Activated T-cell treated with anti-CD3 and anti-CD28 coated beads for 24 hours (primary cell): Measurements from ENCODE around the gene CBARP.
"Not testable (repeated sequence)": the region's sequence is repeated elsewhere in the genome, so short reads cannot be mapped to it uniquely, and the experiment has no call there.

ENCODE experiments used
- DNase-seq: peaks from one replicate; pipeline ENCODE4 v3.0.0-alpha.2; 2020; ENCODE audit warnings: low read depth

Gene CBARP

DNA sequence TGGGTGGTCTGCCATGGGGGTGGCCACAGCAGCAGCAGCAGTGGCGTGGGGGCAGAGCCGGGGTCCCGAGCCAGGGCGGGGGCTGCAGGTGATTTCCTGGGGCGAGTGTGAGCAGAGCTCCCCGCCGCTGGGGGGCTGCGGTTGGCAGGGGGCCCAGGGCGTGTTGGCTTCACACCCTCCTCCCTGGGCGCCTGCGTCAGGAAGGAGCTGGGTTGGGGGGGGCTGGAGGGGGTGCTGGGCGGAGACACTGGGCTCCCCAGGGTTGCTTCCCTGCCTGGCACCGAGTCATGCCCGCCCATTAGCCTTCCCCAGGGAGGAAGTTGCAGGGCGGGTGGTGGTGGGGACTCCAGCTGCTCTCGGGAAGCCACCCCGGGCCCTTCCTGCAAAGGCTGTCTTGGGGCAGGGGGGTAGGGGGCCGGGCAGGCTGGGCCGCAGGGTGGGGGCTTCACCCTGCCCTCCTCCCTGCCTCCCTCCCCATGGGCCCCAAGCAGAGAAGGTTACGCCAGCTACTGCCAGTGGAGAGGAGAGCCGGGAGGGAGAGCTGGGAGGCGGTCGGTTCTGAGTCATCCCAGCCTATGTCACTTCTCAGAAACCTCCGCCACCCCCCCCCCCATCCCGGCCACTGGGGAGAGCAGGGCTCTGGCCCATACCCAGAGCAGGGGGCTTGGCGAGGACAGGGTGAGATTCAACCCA is 15.2 kb upstream of the CBARP start:
- DNase-seq, result no peak

DNA sequence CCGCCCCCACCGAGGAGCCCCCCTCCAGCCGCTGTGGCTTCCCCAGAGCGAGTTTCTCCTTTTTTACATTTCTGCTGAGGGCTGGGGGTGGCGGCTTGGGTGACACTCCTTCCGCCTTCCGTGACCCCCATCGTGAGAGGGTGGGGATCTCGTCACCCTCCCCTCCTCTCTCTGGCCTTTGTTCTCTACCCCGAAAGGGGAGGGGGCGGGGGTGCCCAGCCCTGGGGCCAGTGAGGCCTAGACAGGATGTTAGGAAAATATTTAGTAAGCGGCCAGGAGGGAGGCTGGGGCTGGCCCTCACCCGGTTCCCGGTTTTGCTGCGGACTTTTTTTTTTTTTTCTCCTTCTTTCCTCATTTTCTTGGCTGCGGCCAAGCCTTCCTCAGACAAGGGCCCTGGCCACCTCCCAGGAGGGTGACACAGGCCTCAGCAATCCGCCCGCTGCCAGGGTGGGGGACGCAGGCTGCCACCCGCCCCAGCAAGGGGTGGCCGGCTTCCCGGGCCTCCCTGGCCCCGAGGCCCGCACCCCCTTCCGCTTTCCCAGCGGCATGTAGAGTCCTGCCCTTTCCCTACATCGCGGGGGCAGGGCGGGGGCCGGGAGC is 14.5 kb upstream of the CBARP start:
- DNase-seq, result no peak

DNA sequence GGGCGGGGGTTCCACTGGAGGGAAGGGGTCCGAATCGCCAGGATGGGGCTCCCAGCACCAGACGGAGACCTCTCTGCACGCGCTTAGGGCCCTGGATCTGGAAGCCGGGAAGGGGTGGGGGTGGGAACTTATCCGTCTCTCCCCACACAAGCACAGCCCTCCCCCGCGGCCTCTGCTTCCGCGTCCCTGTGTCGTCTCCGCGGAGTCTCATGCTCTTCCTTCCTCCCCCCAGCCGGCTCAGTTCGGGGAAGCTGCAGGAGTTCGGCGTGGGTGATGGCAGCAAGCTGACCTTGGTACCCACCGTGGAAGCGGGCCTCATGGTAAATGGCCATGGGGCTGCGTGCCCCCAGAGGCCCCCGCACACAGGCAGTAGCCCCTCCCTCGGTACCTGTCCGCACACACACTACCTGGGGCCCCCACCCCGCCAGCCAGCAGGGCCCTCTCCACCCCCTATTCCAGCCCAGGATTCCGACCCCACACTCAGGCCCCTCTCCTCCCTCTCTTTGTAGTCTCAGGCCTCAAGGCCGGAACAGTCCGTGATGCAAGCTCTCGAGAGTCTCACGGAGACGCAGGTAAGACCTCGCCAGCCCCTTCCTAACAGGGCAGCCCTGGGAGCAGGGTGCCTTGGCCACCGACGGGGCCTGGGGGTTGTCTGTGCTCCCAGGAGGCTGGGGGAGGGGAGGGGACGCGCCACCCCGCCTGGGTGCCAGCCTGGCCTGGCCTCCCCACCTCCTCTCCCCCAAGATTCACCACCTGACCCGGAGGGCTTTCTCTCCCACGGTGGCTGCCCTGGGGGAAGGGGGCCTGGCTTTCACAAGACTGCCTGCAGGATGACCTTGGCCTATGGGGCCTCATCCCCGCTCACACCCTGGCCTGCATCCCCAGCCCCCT is 13.8 kb upstream of the CBARP start:
- DNase-seq, result peak; percentile 55

DNA sequence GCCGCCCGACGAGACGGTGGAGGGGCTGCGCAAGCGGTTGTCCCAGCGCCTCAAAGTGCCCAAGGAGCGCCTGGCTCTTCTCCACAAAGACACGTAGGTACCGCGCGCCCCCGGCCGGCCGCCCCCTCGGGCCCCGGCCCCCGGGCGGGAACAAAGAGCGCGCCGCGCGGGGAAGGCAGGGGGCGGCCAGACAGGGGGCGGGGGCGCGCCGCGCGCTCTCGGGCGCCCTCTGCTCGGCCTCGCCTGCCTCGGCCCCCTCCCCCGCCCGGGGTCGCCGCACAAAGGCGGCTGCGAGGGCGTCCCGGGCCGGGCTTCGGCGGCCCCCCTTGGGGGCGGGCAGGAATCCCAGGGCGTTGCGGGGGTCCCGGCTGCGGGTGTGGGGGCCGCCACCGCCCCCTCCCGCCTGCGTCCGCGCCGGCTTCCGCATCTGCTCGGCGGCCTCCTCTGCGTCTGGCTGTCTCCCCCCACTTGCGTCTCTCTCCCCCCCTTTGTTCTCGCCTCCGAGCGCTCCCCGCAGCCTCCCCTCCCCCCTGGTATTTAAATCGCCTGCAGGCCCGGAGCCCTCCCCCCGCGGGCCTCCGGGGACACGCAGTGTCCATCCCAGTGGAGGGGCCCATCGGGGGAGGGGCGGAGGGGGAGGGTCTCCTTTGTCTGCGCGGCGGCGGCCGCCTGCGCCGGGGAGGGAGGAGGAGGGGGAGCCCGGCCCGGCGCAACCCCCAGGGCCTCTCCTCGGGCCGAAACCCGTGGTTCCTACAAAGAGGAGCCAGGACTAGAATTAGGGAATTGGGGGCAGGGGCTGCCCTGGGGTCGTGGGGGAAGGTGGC is 12.8 kb upstream of the CBARP start:
- DNase-seq, result no peak

DNA sequence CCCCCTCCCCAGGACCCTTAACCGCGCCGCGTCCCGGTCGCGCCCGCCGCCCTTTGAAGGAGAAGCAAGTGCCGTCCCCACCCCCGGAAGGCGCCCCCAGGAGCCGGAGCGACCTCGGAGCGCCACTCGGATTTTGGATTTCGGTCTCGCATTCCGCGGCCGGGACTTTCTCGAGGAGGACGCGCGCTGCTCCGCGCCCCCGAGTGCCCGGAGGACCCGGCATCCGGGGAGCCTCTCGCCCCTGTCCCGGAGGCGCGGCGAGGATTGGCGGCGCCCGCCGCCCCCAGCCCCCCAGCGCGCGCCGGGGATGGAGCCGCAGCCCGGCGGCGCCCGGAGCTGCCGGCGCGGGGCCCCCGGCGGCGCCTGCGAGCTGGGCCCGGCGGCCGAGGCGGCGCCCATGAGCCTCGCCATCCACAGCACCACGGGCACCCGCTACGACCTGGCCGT is 12.2 kb upstream of the CBARP start:
- no peak for DNase-seq

- DNase-seq, result peak; percentile 91
Measured at GRCh38 chr19:1249298-1249989, 11.6 kb upstream of the CBARP start.

DNA sequence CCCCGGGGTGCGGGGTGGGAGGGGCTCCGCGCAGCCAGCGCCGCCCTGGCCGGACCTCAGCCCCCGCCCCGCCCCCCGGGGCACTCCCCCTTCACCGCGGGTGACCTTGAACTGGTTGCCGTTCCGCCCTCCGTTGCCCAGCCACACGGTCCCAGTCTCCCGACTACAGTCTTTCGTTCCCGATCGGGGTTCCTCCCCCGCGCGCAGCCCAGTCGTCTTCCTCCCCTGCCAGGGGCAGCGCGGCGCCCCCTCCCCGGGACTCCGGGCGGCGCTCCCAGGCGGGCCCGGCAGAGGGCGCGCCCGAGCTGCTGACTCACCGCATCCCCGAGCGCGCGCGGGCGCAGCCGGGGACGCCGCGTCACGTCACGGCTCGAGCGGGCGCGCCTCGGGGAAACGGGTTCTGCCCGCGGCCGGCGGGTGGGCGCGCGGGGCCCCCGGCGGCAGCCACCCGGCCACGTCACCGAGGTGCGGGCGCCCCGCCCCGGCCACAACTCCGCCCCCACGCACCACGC is 11.0 kb upstream of the CBARP start:
- peak; percentile 75 for DNase-seq

DNA sequence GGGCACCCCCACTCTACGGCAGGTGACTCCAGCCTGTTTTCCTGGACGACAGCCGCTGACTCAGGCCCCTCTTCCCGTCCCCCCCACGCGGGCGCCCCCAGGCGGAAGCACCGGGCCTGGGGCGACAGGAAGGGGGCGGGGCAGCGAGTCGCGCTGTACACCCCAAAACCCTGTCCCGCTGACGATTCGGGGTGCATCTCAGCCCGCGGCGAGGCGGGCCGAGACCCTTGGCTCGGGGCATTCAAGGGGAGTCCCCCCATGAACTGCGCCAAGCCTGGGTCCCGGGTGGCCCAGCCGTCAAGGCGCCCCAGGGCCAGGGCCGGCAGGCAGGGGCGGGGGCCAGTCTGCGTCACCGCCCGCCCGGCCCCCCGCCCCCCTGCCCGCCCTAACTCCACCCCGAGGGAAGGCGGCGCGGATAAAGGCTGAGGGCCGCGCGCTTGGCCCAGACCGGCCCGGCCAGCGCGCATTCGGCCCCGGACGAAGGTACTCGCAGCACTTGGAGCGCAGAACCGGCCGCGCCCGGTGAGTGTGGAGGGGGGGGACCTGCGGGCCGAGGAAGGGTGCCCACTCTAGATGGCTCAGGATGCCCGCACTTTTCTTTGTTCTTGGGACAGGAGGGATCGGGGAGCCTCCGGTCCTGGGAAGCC is 10.5 kb upstream of the CBARP start, which contains the start of gene MIDN:
MIDN (plus strand) TSS at position 445 of the 647 bp plus-strand sequence. CDS start 1,714 bp downstream, outside the sequence.
- DNase-seq, result no peak

GRCh38 chr19:1247748-1248138 is 9.9 kb upstream of the CBARP start:
- no peak for DNase-seq

GRCh38 chr19:1246265-1247087 is 8.7 kb upstream of the CBARP start:
- not testable (repeated sequence) for DNase-seq

GRCh38 chr19:1245494-1246264 is 7.9 kb upstream of the CBARP start:
- DNase-seq, result no peak

DNA sequence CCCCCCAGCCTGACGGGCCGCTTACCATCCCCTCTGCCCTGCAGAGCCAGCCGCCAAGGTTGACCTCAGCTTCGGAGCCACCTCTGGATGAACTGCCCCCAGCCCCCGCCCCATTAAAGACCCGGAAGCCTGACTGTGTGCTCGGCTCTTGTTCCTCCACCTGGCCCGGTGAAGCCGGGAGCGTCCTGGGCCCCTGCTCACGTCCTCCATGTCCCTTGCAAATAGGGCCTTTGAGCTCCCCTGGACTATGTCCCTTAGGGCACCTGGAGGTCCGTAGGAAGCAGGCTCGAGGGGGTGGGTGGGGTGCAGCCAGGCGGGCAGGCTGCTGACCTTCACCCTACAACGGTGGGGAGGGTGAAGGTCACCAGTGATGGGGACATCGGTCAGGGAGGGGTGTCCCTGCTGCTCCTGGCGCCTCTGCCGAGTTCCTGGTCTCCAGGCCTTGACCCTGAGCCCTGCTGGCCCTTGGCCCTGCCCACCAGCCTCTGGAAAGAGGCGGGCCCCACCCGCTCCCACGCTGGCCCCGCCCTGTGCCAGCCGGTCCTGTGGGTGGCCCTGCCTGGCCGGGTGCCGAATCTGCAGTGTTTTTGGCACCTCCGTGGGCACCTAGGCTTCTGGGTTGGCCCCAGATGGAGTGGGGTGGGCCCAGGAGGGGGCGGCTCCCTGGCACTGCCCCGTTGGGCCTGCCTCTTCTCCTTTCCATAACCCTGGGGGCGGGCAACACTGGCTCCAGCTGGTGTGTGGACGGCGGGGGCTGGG is 7.1 kb upstream of the CBARP start:
- no peak for DNase-seq

GRCh38 chr19:1243768-1244692 is 6.2 kb upstream of the CBARP start:
- DNase-seq, result no peak

- peak; percentile 89 for DNase-seq
Measured at GRCh38 chr19:1241417-1242095, 3.8 kb upstream of the CBARP start, which contains the start of gene ATP5F1D. Gene ATP5F1D, plus strand, starts transcription at chr19:1241751. Its CDS starts 100 bp downstream, at chr19:1241851.

DNA sequence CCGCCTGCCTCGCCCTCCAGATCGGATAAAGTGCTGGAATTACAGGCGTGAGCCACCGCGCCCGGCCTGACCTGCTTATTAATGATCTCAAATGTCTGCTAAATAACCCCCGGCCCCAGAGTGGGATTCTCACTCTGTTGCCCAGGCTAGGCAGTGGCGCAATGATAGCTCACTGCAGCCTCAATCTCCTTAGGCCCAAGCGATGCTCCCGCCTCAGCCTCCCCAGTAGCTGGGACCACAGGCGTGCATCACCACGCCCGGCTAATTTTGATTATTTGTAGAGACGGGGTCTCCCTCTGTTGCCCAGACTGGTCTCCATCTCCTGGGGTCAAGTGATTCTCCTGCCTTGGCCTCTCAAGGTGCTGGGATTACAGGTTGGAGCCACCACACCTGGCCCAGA is 3.1 kb upstream of the CBARP start:
- DNase-seq, result no peak
